Left forelimb (tissue), 1 donor: ENCODE measurements around the gene PFKFB1.
"Not testable (repeated sequence)": the region's sequence is repeated elsewhere in the genome, so short reads cannot be mapped to it uniquely, and the experiment has no call there.

ENCODE experiments used
- DNase-seq: peaks from one replicate; pipeline ENCODE4 v3.0.0-alpha.2; 2018; ENCODE audit warnings: low spot score

The PFKFB1 gene

DNA sequence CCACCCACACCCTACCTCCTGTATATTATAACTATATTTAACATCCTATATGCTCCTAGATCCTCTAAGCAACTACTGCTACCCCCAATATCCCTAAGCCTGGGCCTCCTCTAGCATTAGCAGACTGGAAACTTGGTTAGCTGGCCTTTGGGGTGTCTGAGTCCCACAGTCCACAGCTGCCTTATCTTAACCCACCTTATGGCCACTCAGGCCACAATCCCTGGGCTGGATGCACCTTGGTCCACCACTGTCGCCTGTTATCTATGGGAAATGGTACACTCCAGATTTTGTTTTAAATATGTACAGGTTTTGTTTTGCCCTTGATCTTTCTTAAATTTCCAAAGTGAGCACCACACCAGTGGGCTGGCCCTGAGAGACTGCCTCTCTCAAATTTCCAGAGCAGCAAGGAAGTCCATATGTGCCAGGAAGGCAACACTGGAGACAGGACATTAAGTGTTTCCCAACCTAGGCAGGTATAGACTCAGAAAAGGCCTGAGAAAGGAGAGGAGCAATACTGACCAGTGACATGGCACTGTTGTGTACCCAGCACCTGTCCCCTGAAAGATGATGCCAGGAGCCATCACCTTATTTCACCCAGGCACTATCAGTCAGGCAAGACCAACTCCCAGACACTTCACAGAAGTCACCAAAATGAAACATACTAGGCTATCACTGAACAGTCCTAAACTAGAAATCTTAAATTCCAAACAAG, 921 bp downstream of the PFKFB1 start:
- no peak for DNase-seq

- no peak for DNase-seq
These were observed 2.3 kb downstream of the PFKFB1 start for GRCh38 chrX:54991706-54992105.

DNA sequence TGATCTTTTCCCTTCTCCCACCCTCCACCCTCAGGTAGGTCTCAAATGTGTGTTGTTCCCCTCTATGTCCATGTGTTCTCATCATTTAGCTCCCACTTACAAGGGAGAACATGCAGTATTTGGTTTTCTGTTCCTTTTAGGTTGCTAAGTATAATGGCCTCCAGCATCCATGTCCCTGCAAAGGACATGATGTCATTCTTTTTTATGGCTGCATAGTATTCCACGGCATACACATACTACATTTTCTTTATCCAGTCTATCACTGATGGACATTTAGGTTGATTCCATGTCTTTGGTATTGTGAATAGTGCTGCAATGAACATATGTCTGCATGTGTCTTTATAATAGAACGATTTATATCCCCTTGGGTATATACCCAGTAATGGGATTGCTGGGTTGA, 10.7 kb downstream of the PFKFB1 start:
- not testable (repeated sequence) for DNase-seq

DNA sequence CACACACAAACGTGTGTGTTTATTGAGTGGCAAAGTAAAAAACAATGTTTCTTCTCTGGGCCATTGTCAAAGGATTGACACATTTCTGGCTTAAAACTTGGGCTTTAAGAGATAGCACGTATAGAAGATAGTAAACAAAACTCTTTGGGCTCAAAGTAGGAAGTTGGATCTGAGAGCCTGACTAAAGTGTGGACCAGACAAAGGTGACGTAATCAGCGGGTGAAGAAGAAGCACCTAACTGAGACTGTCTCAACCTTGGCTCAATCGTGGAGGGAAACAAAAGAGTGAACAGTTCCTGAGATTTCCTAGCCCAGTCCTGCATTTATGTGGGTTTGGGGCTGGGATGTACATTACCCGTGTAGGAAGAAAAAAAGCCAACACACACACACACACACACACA, 13.7 kb downstream of the PFKFB1 start:
- DNase-seq, result no peak

- DNase-seq, result no peak
These were observed 14.6 kb downstream of the PFKFB1 start for GRCh38 chrX:54979432-54979831.

- no peak for DNase-seq
These were observed 15.5 kb downstream of the PFKFB1 start for GRCh38 chrX:54978448-54978847.

DNA sequence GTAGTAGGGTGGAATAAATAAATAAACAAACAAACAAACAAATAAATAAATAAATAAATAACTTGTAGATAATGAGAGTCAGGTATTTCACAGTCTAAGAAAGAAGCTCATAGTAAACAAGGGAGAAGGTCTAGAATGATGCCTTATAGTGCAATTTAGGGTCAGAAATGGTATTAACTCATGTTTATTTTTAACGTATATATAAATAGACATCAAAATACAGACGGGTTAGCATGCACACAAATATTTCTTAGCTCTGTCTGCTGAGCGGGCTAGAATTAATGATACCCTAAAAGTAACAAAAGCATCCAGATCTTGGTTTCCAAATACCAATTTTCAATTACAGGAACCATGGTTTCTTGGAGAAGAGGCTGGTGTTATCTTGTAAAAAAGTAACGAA, 16.6 kb downstream of the PFKFB1 start:
- DNase-seq, result no peak

DNA sequence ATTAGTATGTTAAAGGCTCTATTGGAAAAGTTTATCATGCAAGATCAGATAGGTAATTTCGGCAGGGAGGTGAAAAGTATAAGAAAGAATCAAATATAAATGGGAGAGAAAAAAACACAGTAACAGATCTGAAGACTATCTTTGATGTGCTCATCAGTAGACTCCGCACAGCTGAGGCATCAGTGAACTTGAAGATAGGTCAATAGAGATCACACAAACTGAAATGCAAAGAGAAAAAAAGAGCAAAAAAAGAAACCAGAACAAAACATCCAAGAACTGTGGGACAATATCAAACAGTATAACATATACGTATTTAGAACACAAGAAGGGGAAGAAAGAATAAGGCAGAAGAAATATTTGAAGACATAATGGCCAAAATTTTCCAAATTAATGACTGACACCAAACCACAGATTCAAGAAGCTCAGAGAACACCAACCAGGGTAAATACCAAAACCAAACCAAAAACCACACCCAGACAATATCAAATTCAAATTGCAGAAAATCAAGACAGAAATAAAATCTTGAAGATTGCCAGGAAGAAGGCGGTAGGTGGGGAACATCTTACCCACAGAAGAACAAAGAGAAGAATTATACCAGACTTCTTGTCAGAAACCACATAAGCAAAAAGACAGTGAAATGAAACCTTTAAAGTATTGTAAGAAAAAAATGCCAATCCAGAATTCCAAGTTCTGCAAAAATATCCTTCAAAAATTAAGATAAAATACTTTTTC, 29.1 kb downstream of the PFKFB1 start:
- no peak for DNase-seq

- DNase-seq, result no peak
These were observed 32.2 kb downstream of the PFKFB1 start for GRCh38 chrX:54961750-54962149.

- DNase-seq, result no peak
These were observed 43.1 kb downstream of the PFKFB1 start for GRCh38 chrX:54950730-54951375.

GRCh38 chrX:54945224-54945623, 48.8 kb downstream of the PFKFB1 start:
- no peak for DNase-seq

- DNase-seq, result no peak
These were observed 49.2 kb downstream of the PFKFB1 start for GRCh38 chrX:54944816-54945215.

- no peak for DNase-seq
These were observed 56.6 kb downstream of the PFKFB1 start for GRCh38 chrX:54937416-54937815.

- no peak for DNase-seq
These were observed 58.7 kb downstream of the PFKFB1 start for GRCh38 chrX:54935306-54935705.

DNA sequence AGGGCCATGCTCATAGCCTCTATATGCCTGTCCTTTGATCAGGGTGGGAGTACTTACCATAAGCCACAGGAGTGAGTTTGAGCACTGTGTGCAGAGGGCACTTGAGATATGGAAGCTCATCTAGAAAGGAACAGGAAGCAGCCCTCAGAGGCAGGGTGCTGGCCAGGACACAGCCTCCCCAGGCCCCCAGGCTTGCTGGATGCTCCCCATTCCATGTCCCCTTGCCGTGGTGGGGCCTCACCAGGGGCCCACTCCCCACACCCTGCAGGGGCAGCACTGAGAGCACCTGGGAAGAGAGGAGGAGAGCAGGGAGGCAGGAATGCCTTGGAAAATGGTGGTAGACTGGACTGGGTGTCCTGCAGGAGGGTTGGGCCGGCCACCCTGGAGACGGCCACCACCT, 59.1 kb downstream of the PFKFB1 start:
- DNase-seq, result no peak

- DNase-seq, result no peak
These were observed 59.9 kb downstream of the PFKFB1 start for GRCh38 chrX:54934058-54934457.

DNA sequence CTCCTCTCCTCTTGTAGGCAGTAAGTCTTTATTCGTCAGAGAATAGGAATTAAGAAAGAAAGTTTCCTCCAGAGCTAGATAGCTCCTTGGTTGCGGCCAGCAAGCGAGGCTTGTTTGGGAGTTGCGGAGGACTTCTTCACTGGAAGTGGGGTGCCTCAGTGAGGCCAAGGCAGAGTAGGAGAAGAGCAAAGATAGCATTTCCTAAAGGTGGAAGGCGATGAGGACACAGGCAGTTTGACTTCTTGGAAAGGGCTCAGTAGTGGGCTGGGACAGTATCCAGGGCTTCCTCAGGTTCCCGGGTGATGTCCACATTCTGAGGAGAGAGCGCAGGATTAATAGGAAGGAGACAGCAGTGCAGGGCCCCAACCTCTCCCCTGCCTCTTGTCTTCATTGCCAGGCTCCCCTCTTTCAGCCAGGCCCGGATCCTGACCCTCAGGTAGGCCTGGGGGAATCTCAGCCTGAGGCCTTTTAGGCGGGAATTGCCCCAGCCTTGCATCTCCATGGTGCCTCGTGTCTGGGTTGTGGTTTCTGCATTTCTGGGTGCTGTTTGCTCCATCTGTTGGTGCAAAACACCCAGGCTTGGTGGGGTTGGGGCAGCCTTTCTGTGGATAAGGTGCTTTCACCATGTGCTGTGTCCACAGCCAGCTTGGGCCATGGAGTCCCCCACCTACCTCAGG, 60.7 kb downstream of the PFKFB1 start:
- no peak for DNase-seq

DNA sequence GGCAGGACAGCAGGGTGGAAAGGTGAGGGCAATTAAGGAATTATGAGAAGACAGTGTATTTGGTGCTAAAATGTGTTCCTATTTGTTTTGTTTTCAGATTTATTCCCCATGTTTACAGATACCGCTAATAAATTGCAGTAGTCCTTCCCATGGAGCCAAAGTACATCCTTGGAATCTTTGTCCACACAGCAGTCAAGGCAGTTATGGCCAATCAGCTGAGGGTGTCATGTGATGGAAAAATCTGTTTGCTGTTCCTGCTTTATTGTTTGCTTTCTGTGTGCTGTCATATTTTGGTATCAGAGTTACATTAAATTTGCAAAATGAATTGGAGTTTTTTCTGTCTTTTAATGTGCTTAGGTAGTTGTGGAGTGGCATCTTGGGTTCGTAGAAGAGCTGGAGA, 62.9 kb downstream of the PFKFB1 start:
- DNase-seq, result no peak

GRCh38 chrX:54930291-54931049, 63.5 kb downstream of the PFKFB1 start:
- no peak for DNase-seq

DNA sequence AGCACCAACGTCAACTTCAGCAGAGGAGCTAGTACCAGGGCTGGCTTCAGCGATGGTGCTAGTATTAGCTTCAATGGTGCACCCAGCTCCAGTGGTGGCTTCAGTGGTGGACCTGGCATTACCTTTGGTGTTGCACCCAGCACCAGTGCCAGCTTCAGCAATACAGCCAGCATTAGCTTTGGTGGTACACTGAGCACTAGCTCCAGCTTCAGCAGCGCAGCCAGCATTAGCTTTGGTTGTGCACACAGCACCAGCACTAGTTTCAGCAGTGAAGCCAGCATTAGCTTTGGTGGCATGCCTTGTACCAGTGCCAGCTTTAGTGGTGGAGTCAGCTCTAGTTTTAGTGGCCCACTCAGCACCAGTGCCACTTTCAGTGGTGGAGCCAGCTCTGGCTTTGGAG, 65.1 kb downstream of the PFKFB1 start:
- DNase-seq, result no peak

DNA sequence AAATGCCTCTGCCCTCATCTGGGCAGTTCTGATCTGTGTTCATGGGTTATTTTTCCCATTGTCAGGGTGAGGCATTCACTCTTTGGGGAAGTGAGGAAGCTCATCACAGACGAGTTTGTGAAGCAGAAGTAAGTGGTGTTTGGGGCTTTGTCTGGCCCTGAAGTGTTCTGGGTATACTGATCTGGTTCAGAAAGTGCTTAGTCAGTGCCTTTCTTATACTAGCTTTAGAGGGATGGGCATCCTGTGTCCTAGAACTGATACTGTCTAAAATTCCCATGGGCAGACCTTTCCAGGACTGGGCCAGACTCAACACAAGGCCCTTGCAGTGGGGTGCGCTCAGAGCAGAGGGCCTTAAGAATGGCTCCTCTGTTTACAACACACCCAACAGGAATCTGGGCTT, 67.0 kb downstream of the PFKFB1 start:
- no peak for DNase-seq

DNA sequence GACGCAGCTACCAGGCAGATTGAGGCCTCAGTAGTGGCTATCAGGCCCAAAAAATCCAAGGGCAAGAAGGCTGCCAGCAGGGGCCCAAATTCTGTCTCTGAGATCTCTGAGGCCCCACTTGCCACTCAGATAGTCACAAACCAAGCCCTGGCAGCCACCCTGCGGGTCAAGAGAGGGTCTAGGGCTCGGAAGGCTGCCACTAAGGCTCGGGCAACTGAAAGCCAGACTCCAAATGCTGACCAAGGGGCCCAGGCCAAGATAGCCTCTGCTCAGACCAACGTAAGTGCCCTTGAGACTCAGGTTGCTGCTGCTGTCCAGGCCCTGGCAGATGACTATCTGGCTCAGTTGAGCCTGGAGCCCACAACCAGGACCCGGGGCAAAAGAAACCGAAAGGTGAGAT, 70.6 kb downstream of the PFKFB1 start:
- no peak for DNase-seq
